SK-N-DZ (cell line): ENCODE data around the gene SWAP70.

Experiments used
- DNase-seq: peaks from one replicate; pipeline ENCODE4 v3.0.0-alpha.2; 2015; ENCODE audit warnings: low spot score

SWAP70 gene

DNA sequence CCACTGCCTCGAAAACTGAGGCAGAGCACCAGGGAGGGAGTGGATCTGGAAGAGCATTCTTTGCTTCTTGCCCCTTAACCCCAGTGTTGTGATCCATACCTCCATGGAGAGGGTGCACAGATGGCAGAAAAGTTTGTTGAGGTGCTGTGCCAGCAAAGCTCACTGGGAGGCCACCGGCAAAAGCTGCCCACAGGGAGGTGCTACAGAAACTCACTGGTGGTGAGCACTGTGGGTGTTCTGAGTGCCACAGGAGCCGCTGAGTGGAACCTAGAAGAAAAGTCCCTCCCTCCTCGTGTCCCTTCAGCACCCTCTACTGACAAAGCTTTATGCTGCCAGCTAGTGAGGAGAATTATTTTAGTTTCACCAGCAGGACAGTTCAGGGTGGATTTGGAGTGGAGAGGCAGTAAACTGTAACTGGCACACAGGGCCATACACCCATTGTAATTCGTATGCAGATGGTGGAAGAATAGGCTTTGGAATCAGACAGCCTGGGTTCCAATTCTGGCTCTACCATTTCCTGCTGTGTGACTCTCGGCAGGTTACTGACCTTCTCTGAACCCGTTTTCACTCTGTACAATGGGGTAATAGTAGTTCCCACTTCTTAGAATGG is 84.6 kb downstream of the SWAP70 start:
- DNase-seq, result peak; percentile 59

DNA sequence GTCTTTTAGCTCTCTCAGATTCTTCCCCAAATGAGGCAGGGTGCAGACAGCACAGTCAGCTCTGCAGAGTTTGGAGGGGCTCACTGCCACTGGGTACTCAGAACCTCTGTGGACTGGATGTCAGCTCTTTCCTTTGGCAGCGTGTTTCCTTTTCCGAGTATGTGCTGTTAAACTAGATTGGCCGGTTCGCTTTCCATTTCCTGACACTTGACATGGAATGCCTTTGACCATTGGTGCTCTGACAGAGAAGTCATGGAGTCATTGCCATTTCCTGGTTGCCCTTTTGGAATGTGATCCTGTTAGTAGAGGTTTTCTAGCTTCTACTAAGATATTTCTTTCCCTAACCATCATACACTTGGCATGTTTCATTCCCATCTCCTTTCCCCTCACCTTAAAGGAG is 86.7 kb downstream of the SWAP70 start:
- no peak for DNase-seq

DNA sequence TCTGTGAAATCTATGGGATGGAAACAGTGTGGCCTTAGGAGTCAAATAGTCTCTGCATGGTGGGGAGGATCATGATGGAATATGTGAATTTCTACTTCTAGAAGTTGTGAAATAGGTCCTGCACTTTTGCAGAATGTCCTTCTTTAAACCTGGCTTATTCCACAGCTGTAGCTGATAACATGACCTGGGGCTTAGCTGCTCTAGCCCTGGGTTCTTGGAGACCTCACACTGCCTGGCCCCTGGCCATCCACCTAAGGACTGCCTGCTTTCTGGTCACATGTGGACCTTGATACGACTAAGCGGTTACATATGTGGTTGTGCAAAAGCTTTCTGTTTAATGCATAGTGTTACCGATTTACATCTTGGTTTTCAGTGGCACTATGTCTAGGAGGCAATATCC is 88.2 kb downstream of the SWAP70 start:
- DNase-seq, result no peak

DNA sequence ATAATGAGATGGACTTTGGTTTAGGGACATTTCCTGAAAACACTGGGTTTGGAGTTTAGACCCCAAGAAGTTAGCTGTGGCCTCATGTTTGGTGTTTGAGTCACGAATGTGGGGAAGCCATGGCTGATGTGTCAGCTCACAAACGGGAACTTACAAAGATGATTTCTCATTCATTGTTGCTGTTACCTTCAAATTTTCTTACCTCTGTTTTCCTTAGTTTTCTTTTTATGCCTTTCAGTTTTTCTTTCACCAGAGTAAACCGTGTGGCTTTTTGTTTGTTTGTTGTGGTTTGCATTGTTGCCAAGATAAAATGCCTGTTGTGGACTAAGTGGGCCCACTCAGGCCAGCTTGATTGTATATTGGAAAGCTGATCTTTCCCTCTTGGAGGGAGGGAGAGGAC is 89.1 kb downstream of the SWAP70 start:
- DNase-seq, result no peak

DNA sequence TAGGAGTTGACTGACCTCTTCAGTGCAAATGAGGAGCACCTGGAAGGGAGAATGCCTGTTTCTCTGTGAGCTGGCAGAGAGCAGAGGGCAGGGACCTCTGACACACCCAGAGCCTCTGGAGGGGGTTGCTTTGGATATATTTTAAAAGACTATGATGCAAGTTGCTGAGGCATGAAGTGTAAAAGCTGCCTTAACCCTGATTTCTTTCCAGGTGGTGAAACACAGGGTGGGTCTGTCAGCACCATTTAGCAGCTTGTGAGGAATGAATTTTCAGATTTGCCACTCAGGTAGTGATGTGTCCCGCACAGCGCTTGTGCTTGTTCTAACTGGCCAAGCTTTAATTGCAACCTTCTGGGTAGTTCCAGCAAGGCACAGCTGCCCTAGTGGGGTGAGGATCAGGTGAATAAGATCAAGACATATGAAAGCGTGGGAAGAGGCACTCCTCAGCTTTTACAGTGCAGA is 90.2 kb downstream of the SWAP70 start:
- DNase-seq, result no peak

DNA sequence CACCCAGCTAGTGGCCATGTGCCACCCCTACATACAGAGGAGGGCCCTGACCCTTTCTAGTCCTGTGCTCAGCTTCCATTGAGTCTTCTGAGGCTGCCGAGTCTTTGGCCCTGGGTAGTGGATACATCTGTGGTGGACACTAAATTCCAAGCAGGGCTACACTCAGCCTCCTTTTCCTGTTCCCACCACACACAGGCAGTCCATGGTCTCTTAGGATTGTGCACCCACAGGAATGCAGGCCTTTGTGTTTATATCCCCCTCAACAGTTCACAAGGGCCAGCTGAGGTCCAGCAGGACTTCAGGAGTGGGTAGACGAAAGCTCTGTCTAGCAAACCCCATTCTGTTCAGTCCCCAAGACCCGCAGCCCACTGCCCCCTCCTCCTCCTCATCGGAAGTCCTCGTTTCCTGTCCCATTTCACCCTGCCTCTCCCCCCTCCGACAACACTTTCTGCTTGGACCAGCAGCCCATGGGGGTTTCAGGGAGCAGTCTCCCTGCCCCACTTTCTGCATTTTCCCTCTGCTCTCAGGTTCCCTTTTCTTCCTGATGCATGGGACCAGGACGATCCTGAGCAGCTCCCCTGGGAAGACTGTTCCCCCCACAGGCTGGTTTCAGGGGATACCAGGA is 91.8 kb downstream of the SWAP70 start:
- DNase-seq, result no peak

DNA sequence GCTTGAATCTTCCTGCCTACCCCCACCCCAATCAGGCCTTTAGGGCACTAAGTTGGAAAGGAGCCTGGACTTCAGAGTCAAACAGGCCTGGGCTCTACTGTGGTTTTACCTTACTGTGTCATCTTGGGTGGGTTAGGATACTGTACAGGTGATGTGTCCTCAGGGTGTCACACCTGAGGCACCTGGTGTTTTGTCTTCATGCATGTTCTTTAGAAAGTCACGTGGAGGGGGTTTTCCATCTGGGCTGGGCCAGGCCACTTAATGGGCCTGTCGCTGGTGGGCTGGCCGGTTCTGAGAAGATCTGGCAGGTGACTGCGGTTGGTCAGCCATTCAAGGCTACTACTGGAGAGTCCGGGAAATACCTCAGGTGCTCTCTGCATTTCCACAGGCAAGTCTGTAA is 92.6 kb downstream of the SWAP70 start:
- DNase-seq, result no peak

DNA sequence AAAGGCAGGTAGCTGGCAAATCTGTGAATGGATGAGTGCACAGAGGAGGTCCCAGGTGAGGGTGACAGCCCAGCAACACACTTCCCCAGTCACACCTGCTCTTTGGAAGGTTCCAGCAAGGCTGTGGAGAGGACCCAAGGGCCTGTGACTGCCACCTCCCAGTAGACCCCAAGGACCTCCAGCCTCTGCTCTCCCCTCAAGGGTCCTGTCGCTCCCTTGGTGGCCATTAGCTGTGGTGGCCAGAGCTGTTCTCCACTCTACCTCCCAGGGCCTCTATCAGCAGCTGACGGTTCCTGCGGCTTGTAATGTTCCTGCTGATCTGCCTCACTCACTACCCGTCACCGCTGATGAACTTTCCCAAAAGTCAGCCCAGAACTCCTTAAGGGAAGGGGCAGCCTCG is 93.0 kb downstream of the SWAP70 start:
- no peak for DNase-seq

DNA sequence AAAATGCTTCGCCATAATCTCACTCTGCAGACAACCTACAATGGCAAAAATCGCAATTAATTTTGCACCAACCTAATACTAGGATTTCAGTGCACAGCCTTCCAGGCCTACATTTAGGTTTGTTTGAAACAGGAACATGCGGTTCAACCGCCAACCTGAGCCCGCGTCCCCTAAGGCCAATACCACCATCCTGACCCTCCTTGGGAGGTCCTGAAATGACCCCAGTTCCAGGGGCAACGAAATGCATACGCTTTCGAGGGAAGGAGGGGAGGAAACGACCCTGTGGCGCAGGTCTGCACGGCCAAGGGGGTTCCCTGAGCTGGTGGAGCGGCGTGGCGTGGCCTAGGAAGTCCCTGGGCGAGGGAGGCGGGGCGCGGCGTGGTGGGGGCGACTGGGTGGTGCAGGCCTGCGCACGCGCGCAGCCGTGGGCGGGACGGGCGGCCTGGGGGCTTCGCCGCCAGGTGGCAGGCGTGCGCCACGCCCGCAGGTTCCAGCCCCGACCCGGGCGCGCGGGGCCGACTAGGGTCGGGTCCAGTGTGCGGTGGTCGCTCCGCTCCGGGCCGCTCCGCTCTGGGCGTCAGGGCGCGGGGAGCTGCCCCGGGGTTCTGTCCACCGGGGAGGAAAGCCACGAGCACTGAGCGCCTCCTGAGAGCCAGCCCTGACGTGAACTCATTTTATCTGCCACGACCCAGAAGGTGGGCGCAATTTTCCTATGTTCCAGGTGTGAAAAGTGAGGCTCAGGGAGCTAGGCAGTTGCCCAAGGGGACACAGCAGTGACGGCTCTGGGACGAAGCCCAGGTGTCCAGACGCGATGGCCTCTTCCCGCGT is 94.1 kb downstream of the SWAP70 start:
- peak; percentile 77 for DNase-seq

DNA sequence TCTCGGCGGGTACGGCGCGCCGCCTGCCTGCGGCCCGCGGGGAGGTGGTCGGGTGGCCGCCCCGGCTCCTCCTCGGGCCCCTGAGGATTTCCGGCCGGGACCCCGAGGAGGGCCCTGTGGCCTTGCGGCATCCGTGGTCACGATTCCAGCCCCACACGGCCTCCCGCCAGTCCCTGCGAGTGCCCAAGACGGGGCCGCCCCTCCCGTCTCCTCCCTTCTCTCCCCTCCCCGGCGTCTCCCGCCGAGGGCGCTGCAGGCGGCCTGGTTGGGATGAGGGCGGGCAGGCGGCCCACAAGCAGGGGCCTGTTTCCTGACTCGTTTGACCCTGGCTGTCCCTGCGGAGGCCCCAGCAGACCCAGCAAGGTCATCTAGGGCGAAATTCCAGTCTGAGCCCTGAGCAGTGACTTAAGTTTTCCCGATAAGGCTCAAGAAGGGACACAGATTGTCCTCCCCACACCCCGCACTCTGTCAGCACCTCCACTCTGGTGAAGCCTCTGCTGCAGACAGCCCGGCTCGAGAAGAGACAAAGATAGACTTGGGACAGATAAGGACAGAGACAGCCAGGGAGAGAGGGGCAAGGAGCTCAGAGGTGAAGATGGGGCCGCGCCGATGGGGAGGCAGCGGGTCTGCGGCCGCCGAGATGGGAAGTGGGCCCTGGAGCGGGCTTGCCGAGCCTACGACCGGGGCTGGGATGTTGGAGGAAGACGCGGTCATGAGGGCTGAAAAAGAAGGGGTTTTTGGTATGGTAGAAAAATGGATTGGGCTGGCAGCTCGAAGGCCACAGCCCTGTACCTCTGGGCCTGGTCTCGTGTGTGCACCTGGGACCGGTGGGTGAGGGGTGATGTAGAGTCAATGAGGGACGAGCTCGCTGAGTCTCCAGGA is 95.0 kb downstream of the SWAP70 start:
- DNase-seq, result peak; percentile 77

DNA sequence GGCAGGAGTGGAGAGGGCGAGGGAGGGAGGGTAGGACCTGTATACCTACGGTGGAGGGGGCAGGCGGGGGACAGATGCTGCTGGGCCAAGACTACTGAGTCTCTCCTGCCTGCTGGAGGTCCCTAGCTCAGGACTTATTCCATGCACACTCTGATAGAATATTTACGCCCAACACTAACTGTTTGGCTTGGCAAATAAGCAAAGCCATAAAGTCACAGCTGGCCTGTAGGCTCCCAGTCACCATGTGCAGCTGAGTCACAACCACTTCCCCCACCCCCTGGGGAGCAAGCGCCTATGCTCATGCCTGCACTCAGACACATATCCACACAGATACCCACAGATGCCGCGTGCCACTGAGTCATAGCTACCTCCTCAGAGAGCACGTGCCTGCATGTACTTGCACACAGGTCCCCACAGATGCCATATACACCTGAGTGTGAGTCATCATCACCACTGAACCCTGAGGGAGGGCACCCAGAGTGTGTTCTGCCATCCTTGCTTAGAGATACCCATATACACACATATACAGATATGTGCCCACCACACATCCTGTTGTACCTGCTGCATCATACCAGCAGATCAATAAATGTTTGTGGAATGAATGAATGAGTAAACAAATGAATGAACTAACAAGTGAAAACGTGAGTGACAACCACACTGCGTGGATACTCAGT is 95.8 kb downstream of the SWAP70 start:
- DNase-seq, result peak; percentile 33

DNA sequence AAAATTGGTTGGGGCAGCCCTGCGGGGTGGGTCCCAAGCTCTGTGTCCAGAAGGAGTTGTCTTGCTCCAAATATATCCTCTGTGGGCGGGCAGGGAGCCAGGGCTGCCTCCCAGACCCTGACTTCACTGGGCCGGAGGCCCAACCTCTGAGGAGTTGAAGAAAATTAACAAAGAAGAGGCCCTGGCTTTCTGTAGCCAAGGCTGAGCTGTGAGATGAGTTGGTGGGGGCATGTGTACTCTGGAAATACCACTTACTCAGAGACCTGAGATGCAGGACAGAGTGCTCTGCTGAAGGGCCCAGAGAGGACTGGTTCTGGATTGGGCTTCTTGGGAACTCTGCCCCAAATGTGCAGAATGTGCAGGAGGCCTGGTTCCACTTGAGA is 96.3 kb downstream of the SWAP70 start:
- DNase-seq, result no peak

DNA sequence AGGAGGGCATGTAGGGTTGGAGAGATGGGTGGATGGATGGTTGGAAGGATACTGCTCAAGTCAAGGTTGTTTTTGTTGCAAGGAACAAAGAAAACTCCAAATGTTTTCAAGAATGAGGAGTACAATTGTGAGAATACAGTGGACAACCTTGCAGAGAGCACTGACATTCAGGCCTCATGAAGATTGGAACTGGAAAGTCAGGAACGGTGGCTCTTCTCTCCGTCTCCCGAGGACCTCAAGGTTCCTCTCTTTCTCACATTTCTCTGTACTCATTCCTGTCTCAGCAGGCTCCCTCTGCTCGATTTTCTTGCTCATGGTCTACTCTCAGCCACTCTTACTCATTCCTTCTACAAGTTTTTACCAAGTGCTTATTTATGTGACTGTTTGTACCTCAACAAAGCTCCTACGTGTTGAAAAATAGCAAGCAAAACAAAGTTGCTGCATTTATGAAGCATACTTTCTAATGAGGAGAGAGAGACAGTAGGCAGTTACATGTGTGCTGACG is 97.6 kb downstream of the SWAP70 start:
- DNase-seq, result no peak

DNA sequence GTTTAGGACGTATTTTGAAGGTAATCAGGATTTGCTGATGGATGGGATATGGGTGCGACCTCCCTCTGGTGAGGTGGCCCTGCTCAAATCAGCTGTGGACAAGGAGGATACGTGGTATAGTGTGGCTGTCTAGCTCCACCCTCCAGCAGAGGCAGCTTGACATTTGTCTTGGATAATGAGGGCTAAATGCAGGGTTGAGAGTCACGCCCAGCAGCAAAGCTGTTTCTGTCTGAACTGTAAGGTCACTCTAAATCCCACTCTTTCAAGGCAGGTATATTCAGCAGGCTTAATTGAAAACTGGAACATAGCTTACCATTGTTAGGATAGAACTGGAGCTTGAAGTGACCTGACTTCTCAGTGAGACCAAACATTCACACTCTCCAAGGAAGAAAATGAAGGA is 98.7 kb downstream of the SWAP70 start:
- no peak for DNase-seq

DNA sequence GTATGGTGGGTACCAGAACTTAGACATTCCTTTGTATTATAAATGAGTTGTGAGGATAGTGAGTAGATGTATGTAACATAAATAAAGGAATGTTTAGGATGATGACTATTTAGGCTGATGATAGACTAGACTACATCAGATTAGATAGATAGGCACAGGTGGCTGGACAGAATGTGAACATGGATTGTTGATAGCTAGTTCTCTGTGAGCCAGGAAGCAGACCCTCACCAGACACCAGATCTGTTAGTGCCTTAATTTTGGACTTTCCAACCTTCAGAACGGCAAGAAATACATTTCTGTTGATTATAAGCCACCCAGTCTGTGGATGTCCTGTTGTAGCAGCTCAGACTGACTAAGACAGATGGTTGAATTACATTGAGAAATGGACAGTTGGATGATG is 99.4 kb downstream of the SWAP70 start:
- DNase-seq, result no peak

DNA sequence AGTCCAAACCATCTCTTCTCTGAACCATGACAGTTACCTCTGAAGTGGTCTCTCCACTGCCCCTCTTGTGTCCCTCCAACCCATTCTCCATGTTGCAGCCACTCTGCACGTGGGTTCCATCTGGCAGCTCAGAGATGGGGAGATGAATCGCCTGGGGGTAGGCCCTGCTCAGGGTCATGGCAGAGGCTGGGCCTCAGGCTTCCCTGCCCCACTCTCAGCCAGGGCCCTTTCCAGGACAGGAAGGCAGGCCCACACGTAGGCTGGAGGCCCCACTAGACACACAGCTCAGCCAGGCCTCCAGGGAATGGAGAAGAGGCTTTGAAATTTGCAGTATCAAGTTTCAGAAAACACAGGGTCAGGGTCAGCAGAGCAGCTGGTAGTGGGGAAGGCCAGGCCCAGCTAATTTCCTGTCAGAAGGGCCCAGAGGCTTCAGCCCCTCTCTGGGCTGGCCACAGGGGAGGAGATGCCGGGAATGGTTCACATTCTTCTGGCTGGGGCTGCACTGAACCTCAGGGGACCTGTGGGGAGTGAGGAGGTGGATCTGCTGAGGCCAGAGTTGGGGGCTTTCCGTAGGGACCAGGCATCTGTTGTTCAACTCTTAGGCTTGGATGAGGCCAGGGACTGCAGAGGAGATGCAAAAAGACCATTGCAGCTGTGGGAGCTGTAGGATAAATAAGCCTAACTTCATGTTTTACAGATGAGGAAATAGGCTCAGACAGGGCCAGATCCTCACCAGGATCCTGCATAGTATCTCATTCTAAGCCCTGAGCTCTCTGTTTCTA is 101.6 kb downstream of the SWAP70 start:
- DNase-seq, result peak; percentile 95

DNA sequence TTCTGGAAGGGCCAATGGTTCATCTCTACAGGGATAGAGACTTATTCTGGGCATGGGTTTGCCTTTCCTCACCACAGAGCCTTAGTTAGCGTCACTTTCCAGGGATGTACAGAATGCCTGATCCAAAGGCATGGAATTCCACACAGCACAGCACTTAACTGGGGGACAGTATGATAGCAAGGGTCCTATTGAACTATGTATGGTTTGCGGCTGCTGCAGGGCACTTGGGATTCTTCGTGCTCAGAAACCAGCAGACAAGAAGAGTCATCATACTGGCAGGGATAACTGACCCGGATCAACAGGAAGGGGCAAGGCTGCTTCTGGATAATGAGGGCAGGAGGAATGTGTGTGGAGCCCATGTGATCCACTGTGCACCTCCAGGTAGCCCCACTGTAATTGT is 105.7 kb downstream of the SWAP70 start:
- no peak for DNase-seq

DNA sequence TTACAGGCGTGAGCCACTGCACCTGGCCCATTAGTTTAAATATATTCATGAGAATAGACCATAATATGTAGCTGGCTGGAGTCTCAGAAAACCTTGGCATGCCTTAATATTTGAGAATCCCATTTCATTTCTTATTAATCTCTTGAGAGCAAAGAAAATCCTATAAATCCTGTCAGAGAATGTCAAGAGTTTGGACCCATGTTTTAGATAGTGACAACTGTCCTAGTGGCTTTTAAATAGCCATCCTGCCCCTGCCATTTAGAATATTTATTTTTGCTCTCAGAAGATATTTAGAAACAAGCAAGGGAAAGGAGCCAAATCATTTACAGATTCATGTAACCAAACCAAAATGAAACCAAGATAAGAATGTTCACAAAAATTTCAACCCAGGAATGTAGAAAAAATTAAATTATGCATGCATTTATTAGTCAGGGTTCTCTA is 107.2 kb downstream of the SWAP70 start:
- no peak for DNase-seq

DNA sequence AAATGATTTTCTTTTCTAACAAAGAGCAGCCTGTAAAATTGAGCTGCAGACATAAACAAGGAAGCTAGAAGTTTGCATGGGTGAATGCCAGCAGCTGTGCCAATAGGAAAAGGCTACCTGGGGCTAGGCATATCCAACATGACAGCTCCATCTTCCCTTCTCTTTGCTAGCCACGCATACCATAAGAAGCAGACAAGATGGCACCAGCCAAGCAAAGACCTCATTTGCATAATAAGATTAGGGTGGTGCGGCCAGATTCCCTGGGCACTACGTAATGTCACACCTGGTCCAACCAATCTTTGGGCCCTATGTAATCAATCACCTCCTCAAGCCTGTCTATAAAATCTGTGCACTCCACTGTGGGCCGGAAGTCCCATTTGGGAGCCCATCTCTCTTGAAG is 108.3 kb downstream of the SWAP70 start:
- no peak for DNase-seq

DNA sequence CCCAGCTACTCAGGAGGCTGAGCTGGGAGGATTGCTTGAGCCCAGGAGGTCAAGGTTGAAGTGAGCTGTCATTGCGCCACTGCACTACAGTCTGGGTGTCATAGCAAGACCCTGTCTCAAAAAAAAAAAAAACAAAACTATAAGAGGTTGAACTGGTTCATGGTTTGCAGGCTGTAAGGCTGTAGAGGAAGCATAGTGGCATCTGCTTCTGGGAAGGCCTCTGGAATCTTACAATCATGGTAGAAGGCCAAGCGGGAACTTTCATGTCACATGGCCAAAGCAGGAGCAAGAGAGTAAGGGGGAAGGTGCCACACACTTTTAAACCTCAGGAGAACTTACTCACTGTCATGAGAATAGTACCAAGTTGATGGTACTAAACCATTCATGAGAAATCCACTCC is 109.6 kb downstream of the SWAP70 start:
- no peak for DNase-seq
